Ishikawa (cell line): ENCODE measurements around the gene NEGR1.

Experiments used
- CEBPB ChIP-seq: IDR thresholded peaks from 2 replicates; pipeline ENCODE4 v1.6.1; 2012
- EP300 ChIP-seq: IDR thresholded peaks from 2 replicates; pipeline ENCODE4 v1.6.1; 2012; ENCODE audit warnings: borderline replicate concordance
- FOXM1 ChIP-seq: IDR thresholded peaks from 2 replicates; pipeline ENCODE4 v1.6.1; 2012; ENCODE audit warnings: low read depth, borderline replicate concordance
- MAX ChIP-seq: IDR thresholded peaks from 2 replicates; pipeline ENCODE4 v1.6.1; 2012
- RAD21 ChIP-seq: IDR thresholded peaks from 2 replicates; pipeline ENCODE4 v1.6.1; 2012; ENCODE audit warnings: low read depth
- REST ChIP-seq: IDR thresholded peaks from 2 replicates; pipeline ENCODE4 v1.6.1; 2012; ENCODE audit warnings: low read depth, mild to moderate bottlenecking
- TEAD4 ChIP-seq: IDR thresholded peaks from 2 replicates; pipeline ENCODE4 v1.6.1; 2012
- USF1 ChIP-seq: IDR thresholded peaks from 2 replicates; pipeline ENCODE4 v1.6.1; 2012
- YY1 ChIP-seq: IDR thresholded peaks from 2 replicates; pipeline ENCODE4 v1.6.1; 2012; ENCODE audit warnings: low read depth
- ZBTB7A ChIP-seq: IDR thresholded peaks from 2 replicates; pipeline ENCODE4 v1.6.1; 2012; ENCODE audit warnings: low read depth

- TF ChIP-seq REST = no peak
- no peak for TF ChIP-seq YY1
- no peak for TF ChIP-seq MAX
- no peak for TF ChIP-seq TEAD4
- TF ChIP-seq EP300 = no peak
- no peak for TF ChIP-seq FOXM1
- no peak for TF ChIP-seq USF1
- no peak for TF ChIP-seq ZBTB7A
- no peak for TF ChIP-seq CEBPB
- no peak for TF ChIP-seq RAD21
Measured at GRCh38 chr1:71417421-71417820, 864.9 kb downstream of the NEGR1 start.
